ENCODE results near the gene TRAPPC8.
"Not testable (repeated sequence)": the region's sequence is repeated elsewhere in the genome, so short reads cannot be mapped to it uniquely, and the experiment has no call there.

GRCh38 chr18:31948349-31948748 lies 5.4 kb upstream of the TRAPPC8 start:
- not testable (repeated sequence) for TF ChIP-seq FOXM1 (IDR thresholded peaks at IDR 0.05; ENCODE audit: borderline replicate concordance); ELF4 (IDR thresholded peaks at IDR 0.05); HDGF (IDR thresholded peaks at IDR 0.05; ENCODE audit: borderline replicate concordance); BHLHE40 (IDR thresholded peaks at IDR 0.05; ENCODE audit: borderline replicate concordance); SUZ12 (IDR thresholded peaks at IDR 0.05); NFRKB (IDR thresholded peaks at IDR 0.05); SP1 (IDR thresholded peaks at IDR 0.05); CTBP1 (IDR thresholded peaks at IDR 0.05; ENCODE audit: borderline replicate concordance); FOXK2 (IDR thresholded peaks at IDR 0.05); ARNT (IDR thresholded peaks at IDR 0.05); FOXA1 (IDR thresholded peaks at IDR 0.05)

Data from HEK293T (cell line).